Measurements from ENCODE around the gene ZNF213.
"Not testable (repeated sequence)": the region's sequence is repeated elsewhere in the genome, so short reads cannot be mapped to it uniquely, and the experiment has no call there.

Gene ZNF213

DNA sequence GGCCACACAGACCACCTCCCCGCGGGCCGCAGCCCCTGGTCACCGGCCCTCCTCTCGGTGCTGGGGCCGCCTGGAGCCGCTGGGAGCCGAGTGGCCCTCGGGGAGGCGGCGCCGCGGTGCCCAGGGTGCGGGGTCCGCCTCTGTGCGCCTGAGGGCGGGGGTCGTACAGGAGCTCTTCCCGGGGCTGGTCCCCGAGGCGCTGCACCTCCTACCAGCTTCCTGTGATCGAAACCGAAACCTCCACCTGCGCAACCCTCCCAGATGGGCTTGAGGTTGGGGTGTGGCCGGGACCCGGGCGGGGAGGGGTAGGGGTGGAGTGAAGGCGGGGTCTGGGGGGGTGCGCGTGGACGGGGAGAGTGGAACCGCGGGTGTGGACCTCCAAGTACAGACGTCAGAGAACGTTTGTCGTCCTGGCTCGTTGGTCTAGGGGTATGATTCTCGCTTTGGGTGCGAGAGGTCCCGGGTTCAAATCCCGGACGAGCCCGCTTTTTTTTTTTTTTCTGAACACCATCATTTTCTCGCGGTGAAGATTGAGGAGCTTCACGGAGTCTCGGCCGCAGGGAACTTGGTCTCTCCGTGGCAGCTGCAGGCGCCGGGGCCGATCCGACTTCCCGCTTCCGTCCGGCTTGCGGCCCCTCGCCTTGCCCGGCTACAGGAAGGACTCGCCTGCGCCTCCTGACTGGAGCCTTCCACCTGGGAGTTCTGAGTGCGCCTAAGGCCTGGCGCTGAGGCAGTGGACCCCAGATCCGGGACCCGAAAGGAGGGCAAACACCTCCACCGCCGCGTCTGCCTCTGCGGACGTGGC lies 23.9 kb downstream of the ZNF213 start:
- peak overlapping the region; percentile 79 for H3K4me3 ChIP-seq (ENCODE audit: low read length)
- TF ChIP-seq, protein P1, sequence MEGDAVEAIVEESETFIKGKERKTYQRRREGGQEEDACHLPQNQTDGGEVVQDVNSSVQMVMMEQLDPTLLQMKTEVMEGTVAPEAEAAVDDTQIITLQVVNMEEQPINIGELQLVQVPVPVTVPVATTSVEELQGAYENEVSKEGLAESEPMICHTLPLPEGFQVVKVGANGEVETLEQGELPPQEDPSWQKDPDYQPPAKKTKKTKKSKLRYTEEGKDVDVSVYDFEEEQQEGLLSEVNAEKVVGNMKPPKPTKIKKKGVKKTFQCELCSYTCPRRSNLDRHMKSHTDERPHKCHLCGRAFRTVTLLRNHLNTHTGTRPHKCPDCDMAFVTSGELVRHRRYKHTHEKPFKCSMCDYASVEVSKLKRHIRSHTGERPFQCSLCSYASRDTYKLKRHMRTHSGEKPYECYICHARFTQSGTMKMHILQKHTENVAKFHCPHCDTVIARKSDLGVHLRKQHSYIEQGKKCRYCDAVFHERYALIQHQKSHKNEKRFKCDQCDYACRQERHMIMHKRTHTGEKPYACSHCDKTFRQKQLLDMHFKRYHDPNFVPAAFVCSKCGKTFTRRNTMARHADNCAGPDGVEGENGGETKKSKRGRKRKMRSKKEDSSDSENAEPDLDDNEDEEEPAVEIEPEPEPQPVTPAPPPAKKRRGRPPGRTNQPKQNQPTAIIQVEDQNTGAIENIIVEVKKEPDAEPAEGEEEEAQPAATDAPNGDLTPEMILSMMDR (conservative IDR thresholded peaks at IDR 0.05; ENCODE audit: low read length), result no peak; the same call in 1 of the 2 replicates
- peak; percentile 84 for DNase-seq (ENCODE audit: low read depth)

DNA sequence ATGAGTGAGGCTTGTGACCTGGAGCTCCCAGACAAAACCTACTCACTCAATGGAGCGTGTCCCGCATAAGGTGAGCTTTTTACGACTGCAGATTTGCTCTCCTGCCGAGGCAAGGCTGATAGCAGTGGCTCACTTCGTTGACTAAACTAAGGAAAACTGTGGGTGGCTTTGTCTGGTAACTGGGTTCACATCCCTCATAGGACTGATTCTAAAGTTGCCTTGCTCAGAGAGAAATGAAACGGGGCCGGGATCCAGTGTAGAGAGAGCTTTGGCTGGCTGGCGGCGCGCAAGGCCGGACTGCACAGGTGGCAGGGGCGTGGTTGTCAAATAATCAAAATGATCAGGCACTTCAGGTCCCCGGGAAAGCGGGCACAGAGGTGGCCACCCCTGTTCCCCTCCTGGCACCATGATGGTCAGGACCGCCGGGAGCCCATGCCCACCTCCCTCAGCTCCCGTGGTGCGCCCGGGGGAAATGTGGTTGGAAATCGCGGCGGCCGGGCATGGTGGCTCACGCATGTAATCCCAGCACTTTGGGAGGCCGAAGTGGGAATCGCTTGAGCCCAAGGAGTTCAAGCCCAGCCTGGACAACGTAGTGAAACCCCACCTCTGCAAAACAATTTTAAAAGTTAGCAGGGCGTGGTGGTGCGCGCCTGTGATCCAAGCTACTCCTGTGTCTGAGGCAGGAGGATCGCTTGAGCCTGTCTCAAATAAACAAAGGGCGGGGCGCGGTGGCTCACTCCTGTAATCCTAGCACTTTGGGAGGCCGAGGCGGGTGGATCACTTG lies 26.6 kb downstream of the ZNF213 start:
- no peak overlapping the region for H3K4me3 ChIP-seq (ENCODE audit: low read length)
- no peak for DNase-seq (ENCODE audit: low read depth)

DNA sequence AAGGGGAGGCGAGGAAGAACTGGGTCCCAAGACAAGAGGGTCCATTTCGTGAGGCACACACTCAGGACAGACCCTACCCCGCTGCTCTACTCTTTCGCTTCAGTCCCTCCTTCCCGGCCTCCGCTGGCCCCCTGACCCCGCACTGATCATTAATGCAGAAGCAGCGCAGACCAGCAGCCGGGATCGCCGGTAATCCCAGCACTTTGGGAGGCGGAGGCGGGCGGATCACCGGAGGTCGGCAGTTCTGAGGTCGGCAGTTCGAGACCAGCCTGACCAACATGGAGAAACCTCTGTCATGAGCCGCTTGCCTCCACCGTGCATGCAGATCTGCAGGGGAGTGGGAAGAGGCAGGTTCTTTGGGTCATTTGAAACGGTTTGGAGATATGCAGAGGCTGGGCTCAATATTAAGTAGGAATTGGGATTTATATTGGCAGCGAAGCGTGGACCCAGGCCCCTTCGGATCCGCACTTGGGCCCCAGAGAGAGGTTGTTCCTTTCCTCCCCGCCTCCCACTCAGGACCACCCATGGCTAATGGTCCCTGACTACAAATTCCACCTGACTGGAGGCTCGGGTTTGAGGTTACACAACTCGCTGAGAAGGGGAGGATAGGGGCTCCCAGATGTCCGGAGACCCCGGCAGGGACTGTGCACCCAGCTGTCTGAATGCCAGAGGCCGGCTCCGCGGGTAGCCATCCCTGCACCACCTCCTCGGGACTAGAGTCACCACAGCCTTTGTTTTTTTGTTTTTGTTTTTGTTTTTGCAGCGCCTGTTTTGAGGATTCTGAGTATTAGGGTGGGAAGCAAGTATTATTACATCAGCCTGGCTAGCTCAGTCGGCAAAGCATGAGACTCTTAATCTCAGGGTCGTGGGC lies 29.5 kb downstream of the ZNF213 start:
- DNase-seq (ENCODE audit: low read depth), result no peak
- TF ChIP-seq, protein P1 (conservative IDR thresholded peaks at IDR 0.05; ENCODE audit: low read length), result no peak
- no peak overlapping the region for H3K4me3 ChIP-seq (ENCODE audit: low read length)

More for the DNA sequence above, 26.6 kb downstream of the ZNF213 start:
- TF ChIP-seq, protein P1 (conservative IDR thresholded peaks at IDR 0.05; ENCODE audit: low read length), result no peak

DNA sequence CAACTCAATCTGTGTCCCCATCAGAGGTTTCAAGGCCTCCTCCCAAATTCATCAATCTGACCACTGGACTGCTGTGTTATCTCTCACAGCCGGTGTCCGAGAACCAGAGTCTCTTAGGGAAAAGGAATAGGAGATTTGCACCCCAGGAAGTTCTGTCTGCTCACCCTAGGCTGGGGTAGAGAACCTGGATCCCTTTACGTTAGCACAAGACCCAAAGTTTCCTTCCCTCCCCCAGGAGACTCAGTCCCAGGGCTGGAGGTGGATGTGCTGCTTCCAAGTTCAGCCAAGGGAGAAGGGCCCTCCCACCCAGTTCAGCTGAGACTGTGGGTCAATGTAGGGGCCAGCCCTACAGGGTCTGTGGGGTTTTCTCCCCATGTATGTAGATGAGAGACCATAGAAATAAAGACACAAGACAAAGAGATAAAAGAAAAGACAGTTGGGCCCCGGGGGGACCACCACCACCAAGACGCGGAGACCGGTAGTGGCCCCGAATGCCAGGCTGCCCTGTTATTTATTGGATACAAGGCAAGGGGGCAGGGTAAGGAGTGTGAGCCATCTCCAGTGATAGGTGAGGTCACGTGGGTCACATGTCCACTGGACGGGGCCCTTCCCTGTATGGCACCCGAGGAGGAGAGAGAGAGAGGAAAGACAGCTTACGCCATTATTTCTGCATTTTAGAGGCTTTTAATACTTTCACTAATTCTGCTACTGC lies 30.4 kb downstream of the ZNF213 start:
- TF ChIP-seq, protein P1 (conservative IDR thresholded peaks at IDR 0.05; ENCODE audit: low read length), result no peak
- no peak for DNase-seq (ENCODE audit: low read depth)
- H3K4me3 ChIP-seq (ENCODE audit: low read length), result no peak overlapping the region

DNA sequence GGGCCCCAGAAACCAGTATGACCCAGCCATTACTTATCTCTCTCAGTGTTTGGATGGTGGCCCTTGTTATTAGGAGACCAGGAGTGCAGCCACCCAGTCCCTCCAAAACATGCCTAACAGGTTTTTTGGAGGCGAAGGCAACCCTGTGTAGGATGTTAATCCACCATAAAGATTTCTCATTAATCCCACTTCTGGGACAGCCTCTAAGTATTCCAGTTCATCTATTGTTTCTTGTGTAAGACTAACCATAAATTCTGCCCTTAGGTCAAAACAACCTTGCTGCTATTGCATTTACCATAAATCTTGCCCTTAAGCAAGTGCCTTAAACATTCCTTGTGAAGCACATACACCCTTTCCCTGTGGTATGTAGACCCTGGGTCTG lies 31.7 kb downstream of the ZNF213 start:
- TF ChIP-seq, protein P1 (conservative IDR thresholded peaks at IDR 0.05; ENCODE audit: low read length), result no peak
- H3K4me3 ChIP-seq (ENCODE audit: low read length), result no peak overlapping the region
- DNase-seq (ENCODE audit: low read depth), result no peak

DNA sequence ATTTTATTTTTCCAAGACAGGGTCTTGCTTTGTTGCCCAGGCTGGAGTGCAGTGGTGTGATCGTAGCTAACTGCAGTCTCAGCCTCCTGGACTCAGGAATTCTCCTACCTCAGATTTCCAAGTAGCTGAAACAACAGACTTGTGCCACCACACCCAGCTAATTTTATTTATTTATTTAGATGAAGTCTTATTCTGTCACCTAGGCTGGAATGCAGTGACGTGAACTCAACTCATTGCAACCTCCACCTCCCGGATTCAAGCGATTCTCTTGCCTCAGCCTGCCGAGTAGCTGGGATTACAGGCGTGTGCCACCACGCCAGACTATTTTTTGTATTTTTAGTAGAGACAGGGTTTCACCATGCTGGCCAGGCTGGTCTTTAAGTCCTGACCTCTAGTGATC lies 33.9 kb downstream of the ZNF213 start:
- not testable (repeated sequence) for DNase-seq (ENCODE audit: low read depth); H3K4me3 ChIP-seq (ENCODE audit: low read length)
